GM18861 (cell line): ENCODE results near the gene BCAP31.
"Not testable (repeated sequence)": the region's sequence is repeated elsewhere in the genome, so short reads cannot be mapped to it uniquely, and the experiment has no call there.

Experiments
- ATAC-seq: cut with Tn5 transposase; IDR thresholded peaks from one replicate; pipeline ENCODE4 v1.9.1; 2021; ENCODE audit not compliant: unreplicated experiment

The BCAP31 gene

GRCh38 chrX:153696538-153696937 is 27.6 kb downstream of the BCAP31 start:
- not testable (repeated sequence) for ATAC-seq

GRCh38 chrX:153696100-153696499 is 28.1 kb downstream of the BCAP31 start:
- no peak for ATAC-seq

- no peak for ATAC-seq
Measured at GRCh38 chrX:153694687-153695270, 29.4 kb downstream of the BCAP31 start.

DNA sequence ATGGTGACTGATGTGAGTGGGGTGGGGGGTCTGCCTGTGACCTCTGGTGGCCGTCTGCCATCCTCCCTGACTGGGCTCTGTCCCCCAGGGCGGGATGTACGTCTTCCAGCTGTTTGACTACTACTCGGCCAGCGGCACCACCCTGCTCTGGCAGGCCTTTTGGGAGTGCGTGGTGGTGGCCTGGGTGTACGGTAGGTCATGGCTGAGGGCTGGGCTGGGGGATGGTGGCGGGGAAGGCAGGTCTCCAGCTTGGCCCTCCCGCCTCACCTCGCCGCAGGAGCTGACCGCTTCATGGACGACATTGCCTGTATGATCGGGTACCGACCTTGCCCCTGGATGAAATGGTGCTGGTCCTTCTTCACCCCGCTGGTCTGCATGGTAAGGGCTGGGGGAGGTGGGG is 29.9 kb downstream of the BCAP31 start:
- not testable (repeated sequence) for ATAC-seq

- ATAC-seq, result no peak
Measured at GRCh38 chrX:153693216-153694086, 30.7 kb downstream of the BCAP31 start.

DNA sequence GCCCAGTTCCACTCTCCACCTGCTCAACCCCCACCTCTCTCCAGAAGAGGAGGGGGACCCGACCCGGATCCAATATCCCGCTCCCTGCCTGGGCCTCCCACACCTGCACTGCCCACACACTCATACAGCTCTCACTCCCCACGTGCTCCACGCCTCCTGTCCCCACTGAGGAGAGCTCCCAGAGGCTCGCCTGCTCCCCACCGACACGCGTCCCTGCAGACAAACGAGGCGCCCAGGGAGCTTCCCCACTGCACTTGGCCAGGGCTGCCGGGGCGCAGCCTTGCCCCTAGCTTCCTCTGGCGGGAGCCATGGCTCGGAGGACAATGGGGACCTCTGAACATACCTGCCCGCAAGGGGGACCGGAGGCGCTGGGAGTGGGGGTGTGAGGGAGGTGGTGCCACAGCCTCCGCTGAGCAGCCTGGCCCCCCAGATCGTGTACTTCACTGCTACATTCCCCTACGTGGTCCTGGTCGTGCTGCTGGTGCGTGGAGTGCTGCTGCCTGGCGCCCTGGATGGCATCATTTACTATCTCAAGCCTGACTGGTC is 31.5 kb downstream of the BCAP31 start:
- ATAC-seq, result no peak

GRCh38 chrX:153692003-153692402 is 32.2 kb downstream of the BCAP31 start:
- ATAC-seq, result no peak

- ATAC-seq, result not testable (repeated sequence)
Measured at GRCh38 chrX:153691032-153691827, 33.0 kb downstream of the BCAP31 start.

- ATAC-seq, result no peak
Measured at GRCh38 chrX:153690466-153690865, 33.7 kb downstream of the BCAP31 start.

DNA sequence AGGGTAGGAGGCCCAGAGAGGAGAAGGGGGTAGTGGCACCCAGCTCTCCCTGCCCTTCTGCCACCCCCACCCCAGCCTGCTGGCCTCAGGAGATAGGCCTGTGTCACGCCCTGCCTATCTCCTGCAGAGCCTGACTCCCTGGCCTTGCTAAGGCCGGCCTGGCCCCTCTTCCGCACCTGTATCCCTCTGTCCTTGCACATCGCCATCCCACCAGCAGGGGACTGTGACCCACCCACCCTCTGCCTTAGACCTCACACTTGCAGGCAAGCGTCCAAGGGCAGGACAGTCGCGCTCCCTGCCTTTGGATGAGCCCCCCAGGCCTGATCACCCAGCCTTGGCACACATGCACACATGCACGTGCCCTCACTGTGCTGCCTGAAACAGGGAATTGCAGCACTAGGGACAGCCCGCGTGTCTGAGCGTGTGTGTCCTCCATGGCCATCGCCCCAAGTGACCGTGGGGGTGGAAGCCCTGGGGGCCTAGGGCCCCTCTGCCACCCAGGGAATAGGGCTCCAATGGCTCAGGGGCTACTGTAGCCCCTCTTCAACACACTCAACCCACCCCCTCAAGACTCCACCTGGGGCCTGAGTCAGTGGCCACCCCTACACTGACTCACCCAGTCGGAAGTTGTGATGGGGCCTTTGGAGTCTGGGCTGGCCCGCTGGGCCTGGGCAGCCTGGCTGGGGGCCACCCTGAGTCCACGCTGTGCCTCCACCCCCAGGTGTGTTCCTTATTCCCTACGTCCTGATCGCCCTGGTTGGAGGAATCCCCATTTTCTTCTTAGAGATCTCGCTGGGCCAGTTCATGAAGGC is 34.3 kb downstream of the BCAP31 start:
- ATAC-seq, result no peak

DNA sequence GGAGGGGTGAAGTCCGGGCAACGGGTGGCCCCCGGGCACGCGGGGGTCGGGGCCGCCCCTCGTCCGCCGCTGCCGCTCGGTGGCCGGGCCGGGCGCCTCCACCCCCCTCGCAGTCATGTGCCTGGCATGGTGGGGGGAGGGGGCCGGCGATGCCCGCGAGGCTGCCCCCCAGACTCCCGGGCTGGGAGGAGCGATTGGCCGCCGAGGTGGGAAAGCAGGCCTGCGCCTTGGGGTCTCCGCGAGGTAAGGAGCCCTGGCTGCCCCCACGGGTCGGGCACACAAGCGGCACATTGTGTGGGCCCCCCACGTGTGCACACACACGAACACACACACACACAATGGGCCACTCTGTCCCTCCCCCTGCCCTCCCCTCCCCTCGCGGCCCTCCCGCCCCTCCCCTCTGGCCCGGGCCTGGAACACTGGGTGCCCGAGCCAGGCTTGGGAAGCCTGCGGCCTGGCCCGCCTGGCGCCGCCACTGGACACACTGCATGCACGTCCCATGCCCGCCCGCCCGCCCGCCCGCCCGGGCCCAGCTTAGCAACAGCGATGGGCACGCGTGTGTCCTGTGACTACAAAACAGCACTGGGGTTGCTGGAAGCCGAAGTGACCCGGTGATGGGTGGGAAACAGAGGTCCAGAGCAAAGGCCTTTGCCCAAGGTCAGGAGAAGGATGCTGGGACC is 35.1 kb downstream of the BCAP31 start:
- no peak for ATAC-seq

GRCh38 chrX:153688506-153688905 is 35.7 kb downstream of the BCAP31 start:
- no peak for ATAC-seq

DNA sequence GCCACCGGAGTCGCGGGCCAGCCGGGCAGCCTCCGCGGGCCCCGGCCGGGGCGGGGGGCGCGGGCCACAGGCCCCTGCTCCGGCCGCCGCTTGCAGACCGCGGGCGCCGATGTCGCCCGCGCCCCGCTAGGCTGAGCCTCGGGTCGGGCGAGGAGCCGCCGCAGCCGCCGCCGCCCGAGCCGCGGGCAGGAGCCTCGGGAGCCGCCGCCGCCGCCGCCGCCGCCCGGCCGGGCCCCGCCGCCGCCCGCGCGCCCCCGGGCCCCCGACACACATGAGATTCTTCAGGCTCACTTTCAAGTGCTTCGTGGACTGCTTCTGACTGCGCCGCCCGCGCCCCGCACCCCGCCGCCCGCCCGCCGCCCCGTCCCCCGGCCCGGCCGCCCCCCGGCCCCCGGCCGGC is 36.1 kb downstream of the BCAP31 start:
- ATAC-seq, result no peak

DNA sequence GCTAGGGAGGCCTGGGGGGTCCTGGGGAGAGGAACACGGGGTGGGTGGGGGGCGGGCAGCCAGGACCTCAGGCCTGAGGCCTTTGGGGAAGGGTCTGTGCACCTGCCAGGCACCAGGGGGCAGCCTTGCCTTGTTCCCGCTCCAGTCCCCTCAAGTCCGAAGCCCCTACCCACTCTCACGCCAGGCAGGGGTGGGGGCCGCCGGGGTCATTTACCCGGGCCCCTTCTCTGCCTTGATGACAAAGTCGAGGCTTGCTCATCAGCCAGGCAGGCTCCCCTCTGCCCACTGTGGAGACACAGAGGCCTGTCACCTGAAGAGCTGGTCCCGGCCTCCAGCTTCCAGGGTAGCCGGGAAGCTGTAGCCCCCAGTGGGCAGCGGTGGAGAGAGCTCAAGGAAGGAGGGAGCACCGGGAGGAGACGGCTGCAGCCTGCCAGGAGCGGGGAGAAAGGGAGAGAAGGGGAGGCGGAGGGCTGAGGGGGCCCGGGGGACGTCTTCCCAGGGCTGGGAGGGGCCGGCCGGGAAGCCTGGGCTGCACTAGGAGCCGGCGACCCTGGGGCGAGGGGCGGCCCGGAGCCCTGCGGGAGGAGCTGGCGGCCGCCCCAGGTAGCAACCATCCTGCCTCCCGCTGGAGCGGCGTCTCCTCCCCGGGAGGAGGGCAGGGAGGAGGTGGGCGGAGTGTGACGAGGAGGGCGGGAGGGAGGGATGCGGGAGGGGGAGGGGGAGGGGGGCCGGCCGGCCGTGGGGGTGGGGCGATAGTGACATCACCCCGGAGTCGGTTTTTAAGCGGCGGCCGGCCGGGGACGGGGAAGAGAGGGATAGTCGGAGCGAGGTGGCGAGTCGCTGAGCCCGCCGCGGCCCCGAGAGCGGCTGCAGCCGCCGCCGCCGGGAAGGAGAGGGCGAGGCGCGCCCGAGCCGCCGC is 36.8 kb downstream of the BCAP31 start, which contains the start of gene SLC6A8:
Gene SLC6A8, plus strand, starts transcription at position 806 of the 919 bp plus-strand sequence. CDS start 649 bp downstream, outside the sequence.
- ATAC-seq, result no peak

GRCh38 chrX:153686711-153687110 is 37.5 kb downstream of the BCAP31 start:
- no peak for ATAC-seq

- no peak for ATAC-seq
Measured at GRCh38 chrX:153685751-153686696, 38.2 kb downstream of the BCAP31 start.

GRCh38 chrX:153685156-153685536 is 39.0 kb downstream of the BCAP31 start:
- ATAC-seq, result no peak
